Measurements from ENCODE around the gene WDR41.

Gene WDR41

DNA sequence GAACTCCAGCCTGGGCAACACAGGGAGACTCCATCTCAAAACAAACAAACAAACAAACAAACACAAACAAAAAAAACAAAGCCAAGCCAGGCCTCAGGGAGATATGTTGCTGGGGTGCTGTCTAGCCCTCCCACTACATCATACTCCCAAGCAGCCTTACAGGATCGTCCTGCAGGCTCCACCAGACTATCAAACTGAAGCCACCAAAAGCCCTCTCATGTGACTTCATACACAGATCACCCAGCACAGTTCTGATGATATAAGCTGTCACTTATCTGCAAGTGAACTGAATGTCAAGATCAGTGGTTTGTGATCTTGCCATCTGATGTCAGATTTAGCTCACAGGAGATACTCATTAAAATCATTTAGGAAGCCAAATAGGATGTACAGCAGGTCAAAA is 43.3 kb downstream of the WDR41 start:
- H3K4me3 ChIP-seq (ENCODE audit: low read depth, low read length) = no peak overlapping the region

DNA sequence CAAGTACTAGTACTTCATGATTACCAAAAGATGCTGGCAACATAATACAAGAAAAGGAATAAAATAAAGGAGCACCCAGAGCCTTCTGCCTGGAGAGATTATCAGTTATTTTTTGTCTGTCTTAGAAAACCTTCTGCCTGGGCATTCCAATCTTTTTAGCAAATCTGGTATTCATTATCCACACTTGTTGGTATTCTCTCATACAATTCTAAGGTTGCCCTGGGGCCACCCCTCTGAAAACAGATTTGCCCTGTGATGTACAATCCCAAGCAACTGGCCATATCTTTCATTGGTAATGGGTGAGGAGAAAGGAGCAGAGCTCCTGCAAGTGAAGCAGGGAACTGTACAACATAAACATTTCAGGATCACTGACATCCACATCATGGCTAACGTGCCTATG is 47.8 kb downstream of the WDR41 start:
- H3K4me3 ChIP-seq (ENCODE audit: low read depth, low read length) = no peak overlapping the region

DNA sequence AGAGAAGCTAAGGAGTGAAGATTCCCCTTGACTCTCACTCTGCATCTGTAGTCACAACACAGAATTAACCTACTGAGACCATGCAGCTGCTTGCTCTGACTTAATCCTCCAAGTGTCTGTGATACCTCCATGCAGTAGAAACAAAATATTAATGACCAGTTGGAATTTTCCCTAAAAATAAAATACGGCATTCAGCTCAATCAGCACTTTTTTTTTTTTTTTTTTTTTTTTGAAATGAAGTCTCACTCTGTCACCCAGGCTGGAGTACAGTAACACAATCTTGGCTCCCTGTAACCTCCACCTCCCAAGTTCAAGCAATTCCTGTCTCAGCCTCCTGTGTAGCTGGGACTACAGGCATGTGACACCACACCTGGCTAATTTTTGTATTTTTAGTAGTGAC is 48.4 kb downstream of the WDR41 start:
- no peak overlapping the region for H3K4me3 ChIP-seq (ENCODE audit: low read depth, low read length)

DNA sequence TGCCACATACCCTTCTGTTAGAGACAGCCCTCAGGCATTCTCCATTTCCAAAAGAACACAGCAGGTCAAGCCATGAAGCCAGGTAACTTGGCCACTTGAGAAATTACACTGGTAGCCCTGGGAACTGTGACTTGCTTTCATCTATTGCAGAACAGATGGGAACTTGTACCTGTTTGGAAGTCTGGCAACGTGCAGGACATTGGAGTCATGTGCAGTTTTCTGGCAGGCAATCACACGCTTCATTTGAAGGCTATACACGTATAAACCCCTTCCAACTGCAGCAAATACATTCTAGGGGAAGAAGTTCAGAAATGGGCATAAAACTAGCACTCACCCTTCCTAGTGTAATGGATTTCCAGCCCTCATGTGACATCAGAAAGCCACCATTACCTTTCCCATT is 54.0 kb downstream of the WDR41 start:
- H3K4me3 ChIP-seq (ENCODE audit: low read depth, low read length) = no peak overlapping the region

DNA sequence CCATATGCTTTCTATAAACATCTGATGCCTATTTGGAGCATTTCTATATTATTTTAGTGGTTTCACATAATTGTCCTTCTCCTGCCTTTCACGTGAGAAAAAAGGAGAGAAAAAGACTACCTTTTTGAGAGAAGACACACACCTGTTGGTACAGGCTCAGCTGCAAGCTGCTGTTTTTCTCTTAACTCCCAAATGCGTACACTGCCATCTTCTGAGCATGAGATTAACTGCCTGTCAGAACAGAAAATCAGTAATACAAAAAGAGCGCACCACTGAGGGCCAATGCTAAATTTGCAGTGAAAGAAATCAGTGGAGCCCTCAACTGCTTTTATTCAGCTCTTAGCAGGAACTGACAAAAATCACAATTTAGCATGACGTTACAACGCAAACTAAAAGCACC is 54.9 kb downstream of the WDR41 start:
- H3K4me3 ChIP-seq (ENCODE audit: low read depth, low read length) = no peak overlapping the region

DNA sequence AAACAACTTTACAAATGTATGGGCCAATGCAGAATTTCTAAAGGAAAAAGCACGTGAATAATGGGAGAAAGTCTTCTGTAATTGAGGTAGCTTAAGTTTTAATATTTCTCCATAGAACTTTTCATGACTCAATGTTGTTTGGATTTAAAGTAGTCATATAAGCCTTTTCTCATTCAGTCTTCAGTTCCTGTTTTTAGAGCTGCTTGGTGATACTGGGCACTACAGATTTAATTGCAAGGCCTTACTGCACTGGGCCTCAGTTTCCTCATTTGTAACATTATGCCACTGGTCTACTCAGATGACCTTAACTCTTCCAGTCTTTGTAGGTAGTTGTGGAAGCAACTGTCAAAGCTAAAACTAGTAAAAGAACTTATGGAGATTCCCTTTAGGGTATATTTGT is 60.4 kb downstream of the WDR41 start:
- H3K4me3 ChIP-seq (ENCODE audit: low read depth, low read length) = no peak overlapping the region

DNA sequence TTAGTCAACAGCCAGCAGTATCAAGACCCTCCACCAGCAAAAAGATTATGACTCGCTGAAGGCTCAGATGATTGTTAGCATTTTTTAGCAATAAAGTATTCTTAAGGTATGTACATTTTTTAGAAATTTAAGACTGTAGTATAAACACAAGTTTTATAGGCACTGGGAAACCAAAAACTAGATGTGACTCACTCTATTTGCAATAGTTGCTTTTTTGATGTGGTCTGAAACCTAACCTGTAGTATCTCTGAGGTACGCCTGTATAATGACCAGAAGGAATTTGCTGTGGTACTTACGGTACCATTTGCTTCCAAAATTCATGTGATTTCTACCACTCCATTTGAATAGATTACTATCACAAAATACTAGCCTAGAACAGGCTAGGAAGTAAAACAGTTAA is 60.8 kb downstream of the WDR41 start:
- no peak overlapping the region for H3K4me3 ChIP-seq (ENCODE audit: low read depth, low read length)

DNA sequence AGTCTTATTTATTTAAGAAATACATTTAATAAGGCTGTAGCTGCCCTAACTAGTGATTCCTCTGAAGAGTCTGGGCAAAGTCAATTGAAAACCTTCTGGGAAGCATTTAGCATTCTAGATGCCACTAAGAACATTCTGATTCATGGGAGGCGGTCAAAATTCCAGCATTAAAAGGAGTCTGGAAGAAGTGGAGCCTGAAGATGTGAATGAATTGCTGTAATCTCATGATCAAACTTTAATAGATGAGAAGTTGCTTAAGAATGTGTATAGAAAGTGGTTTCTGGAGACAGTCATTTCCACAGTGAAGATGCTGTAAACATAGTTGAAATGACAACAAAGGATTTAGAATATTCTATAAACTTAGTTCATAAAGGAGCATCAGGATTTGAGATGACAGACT is 61.4 kb downstream of the WDR41 start:
- H3K4me3 ChIP-seq (ENCODE audit: low read depth, low read length) = no peak overlapping the region

DNA sequence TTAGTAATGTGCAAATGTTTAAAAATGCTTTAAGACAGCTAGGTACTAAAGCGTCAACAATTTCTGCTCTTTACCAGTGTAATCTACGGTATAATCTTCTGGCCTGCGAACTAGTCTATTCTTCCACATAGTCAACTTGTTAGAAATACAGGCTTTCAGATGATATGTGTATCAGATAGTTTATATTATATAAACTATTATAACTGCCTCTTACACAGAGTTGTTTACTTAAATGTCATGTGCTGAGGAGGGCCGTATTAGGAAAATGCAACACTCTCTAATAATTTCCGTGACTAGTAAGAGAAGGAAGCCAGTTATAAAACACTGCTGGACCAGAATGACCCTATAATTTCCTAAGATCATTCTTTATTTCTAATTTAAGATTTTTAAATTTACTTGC is 63.6 kb downstream of the WDR41 start:
- no peak overlapping the region for H3K4me3 ChIP-seq (ENCODE audit: low read depth, low read length)

DNA sequence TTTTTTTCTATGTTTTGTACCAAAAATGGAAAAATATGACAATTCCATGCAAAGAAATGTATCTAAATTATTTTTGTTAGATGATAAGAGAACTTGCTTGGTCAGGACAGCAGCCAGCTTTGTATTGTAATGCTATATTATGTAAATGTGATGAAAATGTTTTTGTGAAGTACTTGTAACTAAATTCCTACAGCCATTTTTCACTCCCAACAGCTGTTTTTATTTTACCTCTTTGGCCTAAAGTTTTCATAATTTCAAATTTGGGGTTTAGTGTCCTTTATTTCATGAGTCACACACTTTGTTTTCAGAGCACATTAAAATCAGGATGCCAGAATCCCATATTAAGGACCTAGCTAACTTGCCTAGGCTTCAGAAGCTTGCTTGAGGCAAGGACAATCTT is 64.1 kb downstream of the WDR41 start:
- H3K4me3 ChIP-seq (ENCODE audit: low read depth, low read length) = no peak overlapping the region

DNA sequence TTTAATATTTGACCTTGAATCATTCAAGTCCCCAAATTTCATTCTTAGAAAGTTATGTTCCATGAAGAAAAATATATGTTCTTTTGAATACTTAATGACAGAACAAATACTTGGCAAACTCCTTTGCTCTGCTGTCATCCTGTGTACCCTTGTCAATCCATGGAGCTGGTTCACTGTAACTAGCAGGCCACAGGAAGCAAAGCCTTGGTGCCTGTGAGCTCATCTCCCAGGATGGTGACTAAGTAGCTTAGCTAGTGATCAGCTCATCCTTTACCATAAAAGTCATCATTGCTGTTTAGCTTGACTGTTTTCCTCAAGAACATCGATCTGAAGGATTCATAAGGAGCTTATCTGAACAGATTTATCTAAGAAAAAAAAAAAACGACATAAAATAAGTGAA is 65.4 kb downstream of the WDR41 start:
- no peak overlapping the region for H3K4me3 ChIP-seq (ENCODE audit: low read depth, low read length)

DNA sequence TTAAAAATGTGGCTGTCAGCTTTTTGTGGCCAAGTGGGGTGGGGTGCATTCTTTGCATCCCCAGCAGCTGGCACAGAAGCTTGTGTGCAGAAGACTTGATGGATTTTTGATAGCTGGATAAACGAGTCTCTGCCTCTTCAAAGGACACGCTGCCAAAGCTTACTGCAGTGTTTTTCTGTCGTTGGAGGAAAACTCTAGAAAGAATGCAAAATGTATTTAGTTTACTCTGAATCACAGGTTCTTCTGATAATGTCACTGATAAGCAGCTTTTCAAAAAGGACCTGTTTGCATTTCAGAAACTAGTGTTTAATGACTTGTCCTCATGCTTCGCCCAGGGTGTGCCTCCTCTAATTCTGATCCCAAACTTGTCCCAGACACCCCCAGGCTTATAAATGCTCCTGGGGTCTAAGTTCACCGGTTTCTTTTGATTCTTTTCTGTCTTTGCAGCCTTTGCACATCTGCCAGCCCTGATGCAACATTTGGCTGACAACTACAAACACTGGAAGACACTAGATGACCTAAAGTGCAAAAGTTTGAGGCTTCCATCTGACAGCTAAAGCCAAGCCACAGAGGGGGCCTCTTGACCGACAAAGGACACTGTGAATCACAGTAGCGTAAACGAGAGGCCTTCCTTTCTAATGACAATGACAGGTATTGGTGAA is 66.0 kb downstream of the WDR41 start:
- H3K4me3 ChIP-seq (ENCODE audit: low read depth, low read length) = no peak overlapping the region

DNA sequence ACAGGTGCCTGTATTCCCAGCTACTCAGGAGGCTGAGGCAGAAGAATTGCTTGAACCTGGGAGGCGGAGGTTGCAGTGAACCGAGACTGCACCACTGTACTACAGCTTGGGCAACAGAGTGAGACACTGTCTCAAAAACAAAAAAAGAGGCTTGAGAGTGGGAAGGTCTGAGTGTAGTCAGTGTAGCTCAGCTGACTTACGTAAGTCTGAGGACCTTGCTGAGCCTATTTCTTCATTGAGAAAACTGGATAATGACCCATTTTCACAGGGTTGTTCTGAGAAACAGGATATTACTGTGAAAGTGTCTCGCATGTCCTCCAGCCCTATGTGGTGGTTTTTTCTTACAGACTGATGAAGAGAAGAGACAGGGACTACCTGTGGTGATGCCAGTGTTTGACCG is 66.7 kb downstream of the WDR41 start:
- H3K4me3 ChIP-seq (ENCODE audit: low read depth, low read length) = no peak overlapping the region

DNA sequence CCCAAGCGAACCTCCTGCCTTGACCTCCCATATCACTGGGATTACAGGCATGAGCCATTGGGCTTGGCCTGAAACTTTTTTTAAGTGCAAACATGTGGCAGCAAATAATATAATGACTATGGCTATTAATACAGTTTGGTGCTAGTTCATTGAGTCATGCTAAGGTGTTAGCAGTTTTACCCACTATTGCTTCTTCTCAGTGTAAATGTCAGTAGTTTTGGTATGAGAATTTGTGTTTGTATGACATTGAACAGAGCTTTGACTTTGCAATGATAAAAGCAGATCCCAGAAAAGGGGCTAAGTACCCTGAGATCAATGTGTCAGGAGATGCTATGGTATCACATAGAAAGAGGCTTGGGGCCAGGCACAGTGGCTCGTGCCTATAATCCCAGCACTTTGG is 67.2 kb downstream of the WDR41 start:
- H3K4me3 ChIP-seq (ENCODE audit: low read depth, low read length) = no peak overlapping the region

DNA sequence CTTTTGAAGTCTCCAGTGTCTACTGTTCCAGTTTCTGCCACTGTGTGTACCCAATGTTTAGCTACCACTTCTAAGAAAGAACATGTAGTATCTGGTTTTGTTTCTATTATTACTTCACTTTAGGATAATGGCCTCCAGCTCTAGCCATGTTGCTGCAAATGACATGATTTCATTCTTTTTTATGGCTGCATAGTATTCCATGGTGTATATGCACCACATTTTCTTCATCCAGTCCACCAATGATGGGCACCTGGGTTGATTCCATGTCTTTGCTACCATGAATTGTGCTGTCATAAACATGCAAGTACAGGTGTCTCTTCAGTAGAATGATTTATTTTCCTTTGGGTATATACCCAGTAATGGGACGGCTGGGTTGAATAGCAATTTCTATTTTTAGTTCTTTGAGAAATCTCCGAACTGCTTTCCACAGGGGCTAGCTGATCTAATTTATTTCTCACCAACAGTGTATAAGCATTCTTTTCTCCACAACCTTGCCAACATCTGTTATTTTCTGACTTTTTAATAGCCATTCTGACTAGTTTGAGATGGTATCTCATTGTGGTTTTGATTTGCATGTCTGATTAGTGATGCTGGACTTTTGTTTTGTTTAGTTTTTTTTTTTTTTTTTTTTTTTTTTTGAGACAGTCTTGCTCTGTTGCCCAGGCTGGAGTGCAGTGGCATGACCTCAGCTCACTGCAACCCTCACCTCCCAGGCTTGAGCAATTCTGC is 68.9 kb downstream of the WDR41 start:
- H3K4me3 ChIP-seq (ENCODE audit: low read depth, low read length) = no peak overlapping the region

DNA sequence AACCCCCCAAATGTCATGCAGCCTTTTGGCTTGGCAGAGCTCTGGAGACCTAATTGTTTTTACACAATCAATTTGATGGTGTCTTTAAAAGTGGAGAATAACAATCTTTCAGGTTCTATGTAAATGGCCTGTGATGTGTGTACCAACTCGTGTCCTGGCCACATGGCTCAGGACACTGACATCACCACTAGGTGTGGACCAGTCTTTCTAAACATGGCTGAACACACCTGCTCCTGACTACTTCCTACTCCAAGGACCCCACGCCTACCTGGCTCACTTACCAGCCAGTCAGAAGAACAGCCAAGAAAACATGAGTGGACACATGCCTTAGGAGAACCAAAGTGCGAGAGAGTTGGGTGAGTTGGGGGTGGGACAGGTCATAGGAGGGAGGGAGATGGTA is 71.2 kb downstream of the WDR41 start:
- no peak overlapping the region for H3K4me3 ChIP-seq (ENCODE audit: low read depth, low read length)

DNA sequence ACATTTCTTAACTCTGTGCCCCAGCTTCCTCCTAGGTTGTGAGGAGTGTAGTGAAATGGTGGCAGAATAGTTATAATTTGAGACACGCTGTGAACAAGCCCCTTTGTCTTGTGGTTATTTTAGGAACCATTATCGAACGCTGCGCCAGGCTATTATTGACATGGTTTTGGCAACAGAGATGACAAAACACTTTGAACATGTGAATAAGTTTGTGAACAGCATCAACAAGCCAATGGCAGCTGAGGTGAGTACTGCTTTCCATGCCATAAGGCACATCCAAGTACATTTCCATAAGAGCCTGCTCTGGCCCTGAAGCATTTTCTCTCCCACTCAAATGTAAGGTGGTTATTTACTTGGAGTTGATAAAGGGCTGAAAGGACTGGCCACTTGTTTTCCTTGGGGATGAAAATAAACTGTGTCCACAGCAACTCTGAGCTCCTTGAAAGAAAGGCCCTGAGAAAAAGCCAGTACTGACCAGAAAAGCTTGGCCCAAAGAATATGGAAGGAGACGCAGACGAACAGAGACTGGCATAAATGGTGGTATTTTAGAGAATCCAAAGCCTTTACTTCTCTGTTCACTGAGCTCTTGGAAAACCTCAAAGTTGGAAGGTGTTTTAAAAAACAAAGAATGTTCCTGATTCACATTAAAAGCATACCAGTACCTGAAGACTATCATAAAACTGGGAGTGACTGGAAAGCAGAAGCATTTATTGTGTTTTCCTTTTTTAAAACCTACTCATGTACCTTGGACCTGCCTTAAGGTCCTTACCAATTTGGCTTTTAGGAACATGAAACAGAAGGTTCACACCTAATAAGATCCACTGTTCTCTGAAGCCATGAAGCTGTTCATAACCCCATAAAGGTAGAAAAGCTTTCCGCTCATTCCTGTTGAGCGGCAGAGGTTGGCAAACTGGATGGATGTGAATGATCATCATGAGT is 72.2 kb downstream of the WDR41 start:
- H3K4me3 ChIP-seq (ENCODE audit: low read depth, low read length) = no peak overlapping the region

DNA sequence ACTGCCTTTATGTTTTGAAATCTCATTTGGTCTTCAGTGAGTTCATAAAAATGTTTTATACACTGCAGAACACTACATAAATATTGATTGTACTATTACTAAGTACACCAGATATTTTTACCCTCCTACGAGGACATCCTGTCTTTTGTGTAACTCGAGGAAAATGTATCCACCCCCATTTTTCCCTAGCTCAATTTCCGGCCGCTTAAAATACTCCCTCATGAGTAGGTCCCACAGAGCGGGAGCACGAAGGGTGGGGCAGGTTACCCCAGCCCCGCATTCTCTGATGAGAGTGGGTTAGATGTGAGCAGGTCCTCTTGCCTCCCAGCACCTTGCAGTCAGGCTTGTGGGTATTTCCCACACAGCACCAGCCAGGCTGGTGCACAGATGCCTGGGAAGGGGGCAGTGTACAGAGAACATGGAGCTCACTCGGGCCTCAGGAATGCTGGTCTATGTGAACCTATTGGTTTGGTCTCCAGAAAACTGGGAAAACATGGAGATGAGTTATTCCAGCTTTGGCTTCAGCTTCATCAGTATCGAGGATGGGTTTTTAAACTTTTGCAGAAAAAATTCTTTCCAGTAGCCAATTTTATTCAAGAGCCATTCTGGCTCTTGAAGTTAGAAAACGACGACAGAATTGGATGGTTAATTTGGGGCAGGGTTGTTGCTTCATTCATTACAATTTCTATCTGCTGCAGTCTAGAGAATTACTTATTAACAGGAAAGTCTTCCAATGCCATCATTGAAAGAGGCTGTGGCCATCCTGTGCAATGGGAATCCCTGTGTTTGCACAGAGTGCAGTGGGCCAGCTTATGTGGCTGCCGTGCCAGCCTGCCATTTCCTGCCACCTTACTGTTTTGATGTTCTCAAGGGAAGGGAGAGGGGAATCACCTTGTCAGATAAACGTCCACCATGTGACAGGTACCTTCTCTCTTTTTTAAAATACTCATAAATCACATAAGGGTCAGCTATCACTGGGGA is 73.2 kb downstream of the WDR41 start:
- no peak overlapping the region for H3K4me3 ChIP-seq (ENCODE audit: low read depth, low read length)

DNA sequence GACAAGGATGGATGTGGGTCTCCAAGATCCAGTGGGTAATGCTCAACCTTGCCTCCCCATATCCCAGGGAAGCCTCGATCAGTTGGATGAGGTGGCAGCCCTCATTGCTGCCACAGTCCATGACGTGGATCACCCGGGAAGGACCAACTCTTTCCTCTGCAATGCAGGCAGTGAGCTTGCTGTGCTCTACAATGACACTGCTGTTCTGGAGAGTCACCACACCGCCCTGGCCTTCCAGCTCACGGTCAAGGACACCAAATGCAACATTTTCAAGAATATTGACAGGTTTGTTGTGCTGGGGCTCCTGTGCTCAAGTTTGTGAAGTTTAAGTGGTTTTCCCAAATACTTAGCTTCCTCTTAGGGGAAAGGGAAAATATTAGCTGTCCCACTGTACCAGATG is 74.0 kb downstream of the WDR41 start:
- H3K4me3 ChIP-seq (ENCODE audit: low read depth, low read length) = no peak overlapping the region

DNA sequence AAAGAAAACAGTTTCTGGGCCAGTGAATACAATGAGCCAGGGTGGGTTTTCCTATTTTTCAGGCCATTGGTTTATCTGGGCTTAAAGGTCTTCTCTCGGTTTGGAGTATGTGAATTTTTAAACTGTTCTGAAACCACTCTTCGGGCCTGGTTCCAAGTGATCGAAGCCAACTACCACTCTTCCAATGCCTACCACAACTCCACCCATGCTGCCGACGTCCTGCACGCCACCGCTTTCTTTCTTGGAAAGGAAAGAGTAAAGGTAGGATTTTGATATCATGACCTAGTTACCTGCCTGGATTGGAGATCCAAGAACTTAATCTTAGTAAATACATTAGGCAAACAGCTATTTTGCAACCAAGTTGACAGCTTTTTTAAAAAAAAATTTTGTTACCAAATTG is 79.1 kb downstream of the WDR41 start:
- no peak overlapping the region for H3K4me3 ChIP-seq (ENCODE audit: low read depth, low read length)
